Hepatocyte (in vitro differentiated cells): Measurements from ENCODE around the gene C13orf42. TPM values are rescaled to one million over a fixed set of nuclear protein-coding genes. Genes with fewer than 3 reads are reported as not detected.

Experiments used
- DNase-seq: peaks from one replicate; pipeline ENCODE4 v3.0.0-alpha.2; 2016; ENCODE audit warnings: low spot score
- H2AFZ ChIP-seq: fragments of 200-600 bp; sonication (generic); 2 replicates; pipeline ENCODE4 v1.6.0; 2016; ENCODE audit warnings: antibody characterized with exemption, mild to moderate bottlenecking
- H3K27ac ChIP-seq: fragments of 200-600 bp; sonication (generic); 2 replicates; pipeline ENCODE4 v1.5.1; 2016; ENCODE audit warnings: mild to moderate bottlenecking
- H3K27me3 ChIP-seq: fragments of 200-600 bp; sonication (generic); 2 replicates; pipeline ENCODE4 v1.6.1; 2016
- H3K36me3 ChIP-seq: fragments of 200-600 bp; sonication (generic); replicated peaks from 2 replicates; pipeline ENCODE4 v1.5.1; 2016; ENCODE audit warnings: low read depth; ENCODE audit not compliant: insufficient read depth
- H3K4me1 ChIP-seq: fragments of 200-600 bp; sonication (generic); 2 replicates; pipeline ENCODE4 v1.5.1; 2016; ENCODE audit warnings: mild to moderate bottlenecking, moderate library complexity; ENCODE audit not compliant: insufficient read depth
- H3K4me2 ChIP-seq: fragments of 200-600 bp; sonication (generic); 2 replicates; pipeline ENCODE4 v1.6.0; 2016
- H3K4me3 ChIP-seq: fragments of 200-600 bp; sonication (generic); 2 replicates; pipeline ENCODE4 v1.5.1; 2016; ENCODE audit warnings: mild to moderate bottlenecking
- H3K79me2 ChIP-seq: fragments of 200-600 bp; sonication (generic); 2 replicates; pipeline ENCODE4 v1.6.0; 2017; ENCODE audit warnings: mild to moderate bottlenecking
- H3K9me2 ChIP-seq: fragments of 200-600 bp; sonication (generic); replicated peaks from 2 replicates; pipeline ENCODE4 v1.6.0; 2017; ENCODE audit warnings: mild to moderate bottlenecking; ENCODE audit not compliant: insufficient read depth
- H3K9me3 ChIP-seq: fragments of 200-600 bp; sonication (generic); 2 replicates; pipeline ENCODE4 v1.5.1; 2016; ENCODE audit warnings: low read depth, mild to moderate bottlenecking
- H4K20me1 ChIP-seq: fragments of 200-600 bp; sonication (generic); 2 replicates; pipeline ENCODE4 v1.6.0; 2016; ENCODE audit warnings: mild to moderate bottlenecking; ENCODE audit not compliant: insufficient read depth, poor library complexity, severe bottlenecking
- EZH2 ChIP-seq: fragments of 200-600 bp; sonication (generic); IDR thresholded peaks from 2 replicates; pipeline ENCODE4 v1.6.1; 2016; ENCODE audit warnings: antibody characterized with exemption, mild to moderate bottlenecking, borderline replicate concordance
- EZH2phosphoT487 ChIP-seq: fragments of 200-600 bp; sonication (generic); IDR thresholded peaks from one replicate; pipeline ENCODE4 v1.6.1; 2018; ENCODE audit warnings: antibody characterized with exemption, mild to moderate bottlenecking, low read depth, moderate library complexity; ENCODE audit not compliant: unreplicated experiment, severe bottlenecking
- WGBS: methylation state at CpG from one replicate; pipeline ENCODE4 v1.1.6; 2016; ENCODE audit warnings: low lambda C conversion rate; ENCODE audit errors: missing lambda C conversion rate; 5-methylcytosine and 5-hydroxymethylcytosine counted together
- polyA plus RNA-seq: library from polyadenylated mRNA; unstranded; fragments of >200 nt; fragmentation: Nextera tagmentation; extraction: Ambion mirVana; gene quantifications from 2 replicates; pipeline ENCODE4 v1.2.1, GENCODE V29; 2016
- total RNA-seq: library from RNA; depleted of rRNA; stranded (reverse); fragments of >200 nt; gene quantifications from 2 replicates; pipeline ENCODE4 v1.2.3, GENCODE V29; 2014
- TF ChIP-seq, protein P1 (sequence below): fragments of 200-600 bp; sonication (generic); IDR thresholded peaks from 2 replicates; pipeline ENCODE4 v1.5.1; 2016; ENCODE audit warnings: antibody characterized with exemption, mild to moderate bottlenecking; ENCODE audit not compliant: poor library complexity

C13orf42 gene
- total and polyA plus RNA-seq, 2 experiments from 2014 or later, result not detected

DNA sequence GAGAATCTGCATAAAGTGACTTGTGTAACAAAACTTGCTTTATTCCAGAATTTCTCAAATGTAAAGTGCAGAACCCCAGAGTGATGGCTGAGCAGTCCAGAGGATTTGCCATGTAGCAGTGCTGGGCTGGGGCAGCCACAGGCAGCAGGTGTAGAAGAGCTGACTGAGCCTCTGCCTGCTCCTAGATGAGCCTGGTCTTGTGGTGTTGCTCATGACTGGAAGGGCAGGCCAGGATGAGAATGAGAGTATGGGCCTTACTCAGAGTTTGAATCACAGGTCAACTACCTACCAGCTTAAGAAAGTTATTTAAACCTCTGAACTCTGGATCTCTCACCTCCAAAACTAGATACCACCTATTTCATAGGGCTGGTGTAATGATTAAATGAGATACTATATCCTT is 2.9 kb upstream of the C13orf42 start:
- no peak for DNase-seq
- Histone ChIP-seq H3K4me1 (no peaks in the 10 kb centered on the region), H3K36me3 (no peaks in the 10 kb centered on the region), H3K9me3 (no peaks in the 10 kb centered on the region), H3K4me3 (no peak overlapping the region), H3K79me2 (no peaks in the 10 kb centered on the region), H3K27ac (no peak overlapping the region), H3K4me2 (no peak overlapping the region), H4K20me1 (no peaks in the 10 kb centered on the region), H3K9me2 (no peaks in the 10 kb centered on the region), H2AFZ (no peak overlapping the region), H3K27me3 (no peaks in the 10 kb centered on the region)
- TF ChIP-seq, protein P1, sequence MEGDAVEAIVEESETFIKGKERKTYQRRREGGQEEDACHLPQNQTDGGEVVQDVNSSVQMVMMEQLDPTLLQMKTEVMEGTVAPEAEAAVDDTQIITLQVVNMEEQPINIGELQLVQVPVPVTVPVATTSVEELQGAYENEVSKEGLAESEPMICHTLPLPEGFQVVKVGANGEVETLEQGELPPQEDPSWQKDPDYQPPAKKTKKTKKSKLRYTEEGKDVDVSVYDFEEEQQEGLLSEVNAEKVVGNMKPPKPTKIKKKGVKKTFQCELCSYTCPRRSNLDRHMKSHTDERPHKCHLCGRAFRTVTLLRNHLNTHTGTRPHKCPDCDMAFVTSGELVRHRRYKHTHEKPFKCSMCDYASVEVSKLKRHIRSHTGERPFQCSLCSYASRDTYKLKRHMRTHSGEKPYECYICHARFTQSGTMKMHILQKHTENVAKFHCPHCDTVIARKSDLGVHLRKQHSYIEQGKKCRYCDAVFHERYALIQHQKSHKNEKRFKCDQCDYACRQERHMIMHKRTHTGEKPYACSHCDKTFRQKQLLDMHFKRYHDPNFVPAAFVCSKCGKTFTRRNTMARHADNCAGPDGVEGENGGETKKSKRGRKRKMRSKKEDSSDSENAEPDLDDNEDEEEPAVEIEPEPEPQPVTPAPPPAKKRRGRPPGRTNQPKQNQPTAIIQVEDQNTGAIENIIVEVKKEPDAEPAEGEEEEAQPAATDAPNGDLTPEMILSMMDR, result no peak
- TF ChIP-seq EZH2phosphoT487 (no peak), EZH2 (no peak)

DNA sequence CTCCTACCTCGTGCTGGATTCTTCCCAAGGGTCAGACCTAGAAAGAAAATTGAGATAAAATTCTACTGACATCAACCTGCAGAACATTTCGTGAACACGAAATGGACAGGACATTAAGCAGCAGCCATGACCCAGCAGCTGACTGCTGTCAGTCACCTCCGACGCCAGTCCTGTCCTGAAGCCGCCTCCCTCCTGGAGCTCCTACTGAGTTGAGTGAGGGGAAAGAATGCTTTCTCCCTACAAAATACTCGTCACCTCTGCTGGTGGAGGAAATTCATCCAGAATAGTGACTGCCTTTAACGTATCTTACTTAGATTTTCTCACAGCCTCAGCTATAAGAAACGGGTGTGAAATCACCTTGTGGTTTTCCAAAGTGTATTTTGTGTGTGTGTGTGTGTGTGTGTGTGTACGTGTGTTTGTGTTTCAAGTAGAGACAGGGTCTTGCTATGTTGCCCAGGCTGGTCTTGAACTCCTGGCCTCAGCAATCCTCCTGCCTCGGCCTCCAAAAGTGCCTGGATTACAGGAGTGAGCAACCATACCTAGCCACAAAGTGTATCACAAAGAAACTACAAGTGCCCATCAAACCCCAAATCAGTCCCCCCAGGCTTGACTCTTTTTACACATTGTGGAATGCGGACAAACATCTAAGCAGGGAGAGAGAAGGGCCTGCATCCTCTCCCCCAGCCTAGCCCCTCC is 2.3 kb upstream of the C13orf42 start:
- Histone ChIP-seq H3K27me3 (no peaks in the 10 kb centered on the region), H3K4me3 (no peak overlapping the region), H3K4me1 (no peaks in the 10 kb centered on the region), H3K9me2 (no peaks in the 10 kb centered on the region), H3K9me3 (no peaks in the 10 kb centered on the region), H3K4me2 (no peak overlapping the region), H4K20me1 (no peaks in the 10 kb centered on the region), H2AFZ (no peak overlapping the region), H3K79me2 (no peaks in the 10 kb centered on the region), H3K27ac (no peak overlapping the region), H3K36me3 (no peaks in the 10 kb centered on the region)
- 85% methylated on average over 12 of the region's 12 CpGs for WGBS
- TF ChIP-seq EZH2 (no peak), EZH2phosphoT487 (no peak)
- DNase-seq, result no peak

DNA sequence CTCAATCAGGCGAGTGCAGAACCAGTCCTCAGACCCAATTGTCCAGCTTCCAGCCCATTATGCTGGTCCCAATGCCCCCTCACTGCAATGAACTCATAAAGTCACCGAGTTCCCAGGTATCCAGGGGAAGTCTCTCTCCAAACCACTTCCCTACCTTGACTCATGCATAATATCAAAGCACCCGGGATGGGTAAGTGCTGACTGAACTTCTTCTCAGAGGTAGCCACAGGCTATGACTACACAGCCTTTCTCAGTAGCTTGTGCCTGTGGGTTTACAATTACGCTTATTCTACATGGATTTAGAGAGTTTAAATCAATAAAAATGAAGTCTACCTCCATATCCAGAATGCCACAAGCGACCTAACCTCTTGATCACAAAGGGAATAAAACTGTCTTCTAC is 1.7 kb upstream of the C13orf42 start:
- H3K9me3 ChIP-seq, result no peaks in the 10 kb centered on the region
- H3K4me1 ChIP-seq, result no peaks in the 10 kb centered on the region
- no peak overlapping the region for H3K27ac ChIP-seq
- no peak for DNase-seq
- no peaks in the 10 kb centered on the region for H3K36me3 ChIP-seq
- WGBS, result 88% methylated on average over 5 of the region's 5 CpGs
- H4K20me1 ChIP-seq, result no peaks in the 10 kb centered on the region
- no peak overlapping the region for H3K4me3 ChIP-seq
- H3K27me3 ChIP-seq, result no peaks in the 10 kb centered on the region
- no peaks in the 10 kb centered on the region for H3K79me2 ChIP-seq
- no peak overlapping the region for H3K4me2 ChIP-seq
- H2AFZ ChIP-seq, result no peak overlapping the region
- no peaks in the 10 kb centered on the region for H3K9me2 ChIP-seq
- TF ChIP-seq EZH2 (no peak), EZH2phosphoT487 (no peak)
- TF ChIP-seq, protein P1, result no peak

DNA sequence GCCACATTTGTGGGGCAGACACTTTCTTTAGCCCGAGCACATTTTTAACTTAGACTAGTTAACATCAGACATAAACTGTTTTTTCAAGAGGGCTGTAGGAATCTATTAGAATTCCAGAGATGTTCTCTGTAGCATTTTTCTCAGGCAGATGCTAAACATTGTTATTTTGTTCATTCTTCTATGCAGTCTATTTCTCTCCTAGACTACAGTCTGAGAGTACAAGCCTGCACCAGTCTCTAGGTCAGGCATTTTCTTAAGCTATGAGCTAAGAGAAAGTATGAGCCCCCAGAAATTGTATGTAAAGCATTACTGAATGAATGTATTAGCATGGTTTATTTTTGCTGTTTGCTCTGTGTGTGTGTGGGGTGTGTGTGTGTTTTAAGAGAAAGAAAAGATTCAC is 923 bp upstream of the C13orf42 start:
- no peak overlapping the region for H3K27ac ChIP-seq
- H3K4me1 ChIP-seq, result no peaks in the 10 kb centered on the region
- no peak for DNase-seq
- H3K79me2 ChIP-seq, result no peaks in the 10 kb centered on the region
- TF ChIP-seq EZH2, result no peak
- TF ChIP-seq EZH2phosphoT487, result no peak
- TF ChIP-seq, protein P1, result no peak
- H3K9me3 ChIP-seq, result no peaks in the 10 kb centered on the region
- no peaks in the 10 kb centered on the region for H4K20me1 ChIP-seq
- no peak overlapping the region for H3K4me3 ChIP-seq
- no peaks in the 10 kb centered on the region for H3K36me3 ChIP-seq
- no peak overlapping the region for H3K4me2 ChIP-seq
- H3K9me2 ChIP-seq, result no peaks in the 10 kb centered on the region
- H2AFZ ChIP-seq, result no peak overlapping the region
- WGBS, result 0% methylated on average over 1 of the region's 1 CpG
- H3K27me3 ChIP-seq, result no peaks in the 10 kb centered on the region
